BJ (cell line): ENCODE measurements around the gene IL17C. TPM values are rescaled to one million over a fixed set of nuclear protein-coding genes. Genes with fewer than 3 reads are reported as not detected.

Experiments used
- CTCF ChIA-PET: fragments of 350-600 bp; formaldehyde crosslinking; extraction: SDS; loops from one replicate; lab custom pipeline; 2021; ENCODE audit warnings: antibody characterized with exemption, inconsistent platforms; lab: Yijun Ruan, JAX
- POLR2A ChIA-PET: fragments of 300-600 bp; sonication (Branson Sonifier 250); formaldehyde crosslinking; extraction: SDS; loops from one replicate; lab custom pipeline; 2021; ENCODE audit warnings: antibody characterized with exemption; lab: Charles Lee
- DNase-seq: peaks from one replicate; pipeline ENCODE4 v3.0.0-alpha.2; 2011; ENCODE audit warnings: low read depth
- H3K27me3 ChIP-seq: 2 replicates; pipeline ENCODE4 v1.6.0; 2011; ENCODE audit warnings: low read length; ENCODE audit not compliant: control insufficient read depth, insufficient read depth
- H3K36me3 ChIP-seq: 2 replicates; pipeline ENCODE4 v1.5.1; 2011; ENCODE audit warnings: low read length; ENCODE audit not compliant: control insufficient read depth, insufficient read depth
- H3K4me3 ChIP-seq: 2 replicates; pipeline ENCODE4 v1.5.1; 2011; ENCODE audit warnings: low read depth, mild to moderate bottlenecking, control low read depth, low read length
- polyA plus RNA-seq: library from polyadenylated mRNA; depleted of rRNA; stranded (reverse); fragments of >200 nt; gene quantifications from 2 replicates; pipeline ENCODE4 v1.2.3, GENCODE V29; 2011
- TF ChIP-seq, protein P1 (sequence below): IDR thresholded peaks from 2 replicates; pipeline ENCODE4 v1.5.1; 2011; ENCODE audit warnings: low read depth, mild to moderate bottlenecking, control low read depth, inconsistent platforms, low read length, moderate library complexity; ENCODE audit not compliant: insufficient read depth

Gene IL17C
- polyA plus RNA-seq, 1 experiment: not detected

DNA sequence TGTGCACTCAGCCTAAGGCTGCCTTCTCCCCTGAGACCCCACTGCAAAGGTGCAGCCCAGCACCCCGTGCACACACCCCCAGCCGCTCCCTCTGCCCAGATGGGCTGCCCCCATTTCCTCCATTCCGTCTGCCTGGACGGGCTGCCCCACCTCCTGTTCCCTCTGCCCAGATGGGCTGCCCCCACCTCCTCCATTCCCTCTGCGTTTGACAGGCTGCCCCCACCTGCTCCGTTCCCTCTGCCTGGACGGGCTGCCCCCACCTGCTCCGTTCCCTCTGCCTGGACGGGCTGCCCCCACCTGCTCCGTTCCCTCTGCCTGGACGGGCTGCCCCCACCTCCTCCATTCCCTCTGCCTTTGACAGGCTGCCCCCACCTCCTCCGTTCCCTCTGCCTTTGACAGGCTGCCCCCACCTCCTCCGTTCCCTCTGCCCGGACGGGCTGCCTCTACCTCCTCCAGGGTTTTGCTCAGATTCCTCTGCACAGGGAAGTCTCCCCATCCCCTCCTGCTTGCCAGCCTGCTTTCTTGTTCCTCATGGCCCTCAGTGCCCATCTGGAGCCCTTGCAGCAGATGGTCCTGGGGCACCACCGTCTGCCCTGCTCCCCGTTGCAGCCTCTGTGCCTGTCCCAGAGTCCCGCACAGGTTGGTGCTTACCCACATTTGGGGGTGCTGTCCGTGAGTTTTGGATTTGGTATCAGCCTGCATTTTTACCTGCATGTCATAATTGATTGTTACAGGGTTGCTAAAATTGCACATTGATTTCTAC, 23.4 kb upstream of the IL17C start:
- CTCF ChIA-PET: no interaction called here
- TF ChIP-seq, protein P1, sequence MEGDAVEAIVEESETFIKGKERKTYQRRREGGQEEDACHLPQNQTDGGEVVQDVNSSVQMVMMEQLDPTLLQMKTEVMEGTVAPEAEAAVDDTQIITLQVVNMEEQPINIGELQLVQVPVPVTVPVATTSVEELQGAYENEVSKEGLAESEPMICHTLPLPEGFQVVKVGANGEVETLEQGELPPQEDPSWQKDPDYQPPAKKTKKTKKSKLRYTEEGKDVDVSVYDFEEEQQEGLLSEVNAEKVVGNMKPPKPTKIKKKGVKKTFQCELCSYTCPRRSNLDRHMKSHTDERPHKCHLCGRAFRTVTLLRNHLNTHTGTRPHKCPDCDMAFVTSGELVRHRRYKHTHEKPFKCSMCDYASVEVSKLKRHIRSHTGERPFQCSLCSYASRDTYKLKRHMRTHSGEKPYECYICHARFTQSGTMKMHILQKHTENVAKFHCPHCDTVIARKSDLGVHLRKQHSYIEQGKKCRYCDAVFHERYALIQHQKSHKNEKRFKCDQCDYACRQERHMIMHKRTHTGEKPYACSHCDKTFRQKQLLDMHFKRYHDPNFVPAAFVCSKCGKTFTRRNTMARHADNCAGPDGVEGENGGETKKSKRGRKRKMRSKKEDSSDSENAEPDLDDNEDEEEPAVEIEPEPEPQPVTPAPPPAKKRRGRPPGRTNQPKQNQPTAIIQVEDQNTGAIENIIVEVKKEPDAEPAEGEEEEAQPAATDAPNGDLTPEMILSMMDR: no peak
- DNase-seq: no peak
- Histone ChIP-seq H3K36me3 (peaks cover 18% of the 10 kb centered on the region), H3K27me3 (no peaks in the 10 kb centered on the region), H3K4me3 (no peak overlapping the region)
- POLR2A ChIA-PET: no interaction called here

DNA sequence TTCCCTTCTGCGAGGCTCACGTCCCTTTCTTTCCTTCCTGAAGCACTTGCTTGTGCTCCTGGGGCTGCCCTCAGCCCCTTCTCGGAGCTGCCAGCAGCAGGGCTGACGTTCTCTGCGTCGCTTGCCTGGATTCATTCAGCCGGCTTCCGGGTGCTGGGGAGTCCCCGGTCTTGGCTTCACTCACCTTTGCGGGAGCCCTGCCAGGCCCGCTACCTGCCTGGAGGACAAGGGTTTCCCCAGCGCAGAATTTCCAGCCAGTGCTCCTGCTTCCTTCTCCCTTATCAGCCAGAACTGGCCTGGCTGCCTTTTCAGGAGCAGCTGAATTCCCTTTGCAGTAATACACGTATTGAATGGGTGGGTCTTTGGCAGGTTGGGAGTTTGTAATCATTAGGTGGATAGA, 22.1 kb upstream of the IL17C start:
- TF ChIP-seq, protein P1: no peak
- DNase-seq: no peak
- POLR2A ChIA-PET: no interaction called here
- CTCF ChIA-PET: interaction anchor here (1.5 kb wide), 1 partner anchor 45 kb away, joined by 3 read pairs; no protein-coding TSS in a partner anchor
- H3K36me3 ChIP-seq: peaks cover 8% of the 10 kb centered on the region
- H3K27me3 ChIP-seq: no peaks in the 10 kb centered on the region
- H3K4me3 ChIP-seq: no peak overlapping the region

DNA sequence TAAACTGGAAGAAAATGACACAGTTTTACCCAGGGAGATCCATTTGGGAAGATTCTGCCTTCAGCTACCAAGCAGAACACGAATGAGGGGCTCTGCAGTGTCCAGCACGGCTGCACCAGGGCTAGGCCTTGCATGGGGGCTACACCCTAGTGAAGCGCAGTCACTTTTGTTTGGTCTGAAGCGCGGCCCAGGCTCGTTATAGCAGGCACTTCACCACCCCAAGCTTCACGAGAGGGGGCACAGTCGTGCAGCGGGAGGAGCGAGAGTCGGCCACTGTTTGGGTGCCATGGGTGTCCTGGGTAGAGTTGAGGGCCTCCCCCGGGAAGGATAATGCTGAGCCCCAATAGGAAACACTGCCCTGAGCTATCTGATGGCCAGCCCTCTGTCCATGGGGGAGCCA, 21.6 kb upstream of the IL17C start:
- Histone ChIP-seq H3K27me3 (no peaks in the 10 kb centered on the region), H3K4me3 (no peak overlapping the region), H3K36me3 (peaks cover 5% of the 10 kb centered on the region; the same call in 1 of the 2 replicates)
- ChIA-PET CTCF (interaction anchor here (1.1 to 1.5 kb wide), 2 partner anchors 9 to 45 kb away, joined by 3 to 4 read pairs; no protein-coding TSS in a partner anchor), POLR2A (no interaction called here)
- TF ChIP-seq, protein P1: no peak
- no peak for DNase-seq

GRCh38 chr16:88617268-88618031, 20.9 kb upstream of the IL17C start:
- no peak for DNase-seq
- TF ChIP-seq, protein P1: no peak
- Histone ChIP-seq H3K27me3 (no peaks in the 10 kb centered on the region), H3K36me3 (peaks cover 11% of the 10 kb centered on the region), H3K4me3 (no peak overlapping the region)
- POLR2A ChIA-PET: no interaction called here
- CTCF ChIA-PET: interaction anchor here (1.1 to 1.5 kb wide), 2 partner anchors 9 to 46 kb away, joined by 3 to 4 read pairs; no protein-coding TSS in a partner anchor
